ENCODE data around the gene TCP10L.
"Not testable (repeated sequence)": the region's sequence is repeated elsewhere in the genome, so short reads cannot be mapped to it uniquely, and the experiment has no call there.

TCP10L gene

DNA sequence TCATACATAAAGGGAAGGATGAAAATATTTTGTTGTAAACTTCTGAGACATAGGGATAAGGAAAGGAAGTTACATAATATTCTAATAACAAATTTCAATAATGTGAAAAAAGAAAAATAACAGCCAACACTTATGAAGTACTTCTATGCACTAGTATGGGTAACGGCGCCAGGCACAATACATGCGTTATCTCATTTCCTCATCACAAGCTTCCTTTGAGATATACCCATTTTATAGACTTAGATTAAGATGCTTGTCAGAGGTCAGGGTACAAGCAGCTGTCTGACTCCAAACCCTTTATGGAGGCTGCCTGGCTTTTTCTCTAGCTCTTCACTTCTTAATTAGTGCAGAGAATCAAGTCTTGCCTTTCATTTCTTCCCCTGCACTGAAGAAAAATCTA lies 41.3 kb downstream of the TCP10L start:
- H3K27ac ChIP-seq (ENCODE audit: low read depth, low read length), result no peak overlapping the region
- H3K27me3 ChIP-seq (ENCODE audit: control insufficient read depth in 5 of 5, insufficient read depth in 4 of 5, low read length in 5 of 5), result peaks cover 0 to 3% (median 0%) of the 10 kb centered on the region in 5 donors
- H3K4me3 ChIP-seq (ENCODE audit: low read depth in 1 of 5, low read length in 5 of 5), result no peak overlapping the region
- no peaks in the 10 kb centered on the region for H3K36me3 ChIP-seq (ENCODE audit: control insufficient read depth in 5 of 5, insufficient read depth in 5 of 5, low read length in 5 of 5)
- H3K9ac ChIP-seq (ENCODE audit: low read length in 5 of 5), result no peak overlapping the region
- H3K4me1 ChIP-seq (ENCODE audit: control insufficient read depth in 5 of 5, insufficient read depth in 5 of 5, low read length in 5 of 5), result peaks cover 0 to 3% (median 0%) of the 10 kb centered on the region in 5 donors
- no peaks in the 10 kb centered on the region for H3K9me3 ChIP-seq (ENCODE audit: control insufficient read depth in 5 of 5, low read length in 5 of 5)

GRCh38 chr21:32543056-32543455 lies 42.3 kb downstream of the TCP10L start:
- H3K27ac ChIP-seq (ENCODE audit: low read depth, low read length); H3K36me3 ChIP-seq (ENCODE audit: control insufficient read depth in 5 of 5, insufficient read depth in 5 of 5, low read length in 5 of 5); H3K4me1 ChIP-seq (ENCODE audit: control insufficient read depth in 5 of 5, insufficient read depth in 5 of 5, low read length in 5 of 5); H3K4me3 ChIP-seq (ENCODE audit: low read depth in 1 of 5, low read length in 5 of 5); H3K9me3 ChIP-seq (ENCODE audit: control insufficient read depth in 5 of 5, low read length in 5 of 5); H3K27me3 ChIP-seq (ENCODE audit: control insufficient read depth in 5 of 5, insufficient read depth in 4 of 5, low read length in 5 of 5); H3K9ac ChIP-seq (ENCODE audit: low read length in 5 of 5): not testable (repeated sequence)

- H3K4me3 ChIP-seq (ENCODE audit: low read depth in 1 of 5, low read length in 5 of 5), result no peak overlapping the region
- peaks cover 0 to 3% (median 0%) of the 10 kb centered on the region in 5 donors for H3K4me1 ChIP-seq (ENCODE audit: control insufficient read depth in 5 of 5, insufficient read depth in 5 of 5, low read length in 5 of 5)
- H3K27ac ChIP-seq (ENCODE audit: low read depth, low read length), result no peak overlapping the region
- no peaks in the 10 kb centered on the region for H3K9me3 ChIP-seq (ENCODE audit: control insufficient read depth in 5 of 5, low read length in 5 of 5)
- H3K36me3 ChIP-seq (ENCODE audit: control insufficient read depth in 5 of 5, insufficient read depth in 5 of 5, low read length in 5 of 5), result no peaks in the 10 kb centered on the region
- peaks cover 0 to 3% (median 0%) of the 10 kb centered on the region in 5 donors for H3K27me3 ChIP-seq (ENCODE audit: control insufficient read depth in 5 of 5, insufficient read depth in 4 of 5, low read length in 5 of 5)
- H3K9ac ChIP-seq (ENCODE audit: low read length in 5 of 5), result no peak overlapping the region
Measured at GRCh38 chr21:32539378-32539777, 45.9 kb downstream of the TCP10L start.

GRCh38 chr21:32538147-32538792 lies 47.1 kb downstream of the TCP10L start:
- Histone ChIP-seq H3K9me3 (ENCODE audit: control insufficient read depth in 5 of 5, low read length in 5 of 5) (no peaks in the 10 kb centered on the region), H3K27ac (ENCODE audit: low read depth, low read length) (no peak overlapping the region), H3K27me3 (ENCODE audit: control insufficient read depth in 5 of 5, insufficient read depth in 4 of 5, low read length in 5 of 5) (peaks cover 0 to 3% (median 0%) of the 10 kb centered on the region in 5 donors), H3K36me3 (ENCODE audit: control insufficient read depth in 5 of 5, insufficient read depth in 5 of 5, low read length in 5 of 5) (peaks cover 0 to 2% (median 0%) of the 10 kb centered on the region in 5 donors), H3K4me3 (ENCODE audit: low read depth in 1 of 5, low read length in 5 of 5) (no peak overlapping the region), H3K9ac (ENCODE audit: low read length in 5 of 5) (no peak overlapping the region), H3K4me1 (ENCODE audit: control insufficient read depth in 5 of 5, insufficient read depth in 5 of 5, low read length in 5 of 5) (no peaks in the 10 kb centered on the region)

GRCh38 chr21:32537569-32537881 lies 47.8 kb downstream of the TCP10L start:
- H3K9me3 ChIP-seq (ENCODE audit: control insufficient read depth in 5 of 5, low read length in 5 of 5), result no peaks in the 10 kb centered on the region
- H3K27me3 ChIP-seq (ENCODE audit: control insufficient read depth in 5 of 5, insufficient read depth in 4 of 5, low read length in 5 of 5), result peaks cover 0 to 3% (median 0%) of the 10 kb centered on the region in 5 donors
- no peak overlapping the region for H3K27ac ChIP-seq (ENCODE audit: low read depth, low read length)
- H3K36me3 ChIP-seq (ENCODE audit: control insufficient read depth in 5 of 5, insufficient read depth in 5 of 5, low read length in 5 of 5), result peaks cover 0 to 5% (median 0%) of the 10 kb centered on the region in 5 donors
- no peak overlapping the region for H3K4me3 ChIP-seq (ENCODE audit: low read depth in 1 of 5, low read length in 5 of 5)
- H3K9ac ChIP-seq (ENCODE audit: low read length in 5 of 5), result no peak overlapping the region
- no peaks in the 10 kb centered on the region for H3K4me1 ChIP-seq (ENCODE audit: control insufficient read depth in 5 of 5, insufficient read depth in 5 of 5, low read length in 5 of 5)

DNA sequence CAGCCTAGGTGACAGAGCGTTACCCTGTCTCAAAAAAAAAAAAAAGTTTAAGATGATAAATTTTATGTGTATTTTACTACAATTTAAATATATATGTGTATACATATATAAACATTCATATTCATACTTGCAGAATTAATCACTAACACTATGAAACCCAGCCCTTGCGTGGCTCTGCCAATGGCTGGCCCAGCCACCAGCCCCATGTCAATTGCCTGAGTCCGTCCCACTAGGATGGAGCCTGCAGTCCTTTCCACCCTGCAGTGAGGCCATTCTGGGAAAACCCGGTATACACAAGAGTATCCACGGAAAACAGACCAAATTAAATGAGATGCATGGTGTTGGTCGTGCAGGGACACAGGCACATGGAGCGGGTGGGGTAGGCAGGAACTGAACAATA lies 49.7 kb downstream of the TCP10L start:
- Histone ChIP-seq H3K4me1 (ENCODE audit: control insufficient read depth in 5 of 5, insufficient read depth in 5 of 5, low read length in 5 of 5) (peaks cover 0 to under 1% (median 0%) of the 10 kb centered on the region in 5 donors), H3K27ac (ENCODE audit: low read depth, low read length) (no peak overlapping the region), H3K36me3 (ENCODE audit: control insufficient read depth in 5 of 5, insufficient read depth in 5 of 5, low read length in 5 of 5) (peaks cover 0 to 5% (median 0%) of the 10 kb centered on the region in 5 donors), H3K27me3 (ENCODE audit: control insufficient read depth in 5 of 5, insufficient read depth in 4 of 5, low read length in 5 of 5) (peaks cover 0 to 3% (median 0%) of the 10 kb centered on the region in 5 donors), H3K9me3 (ENCODE audit: control insufficient read depth in 5 of 5, low read length in 5 of 5) (no peaks in the 10 kb centered on the region), H3K9ac (ENCODE audit: low read length in 5 of 5) (no peak overlapping the region), H3K4me3 (ENCODE audit: low read depth in 1 of 5, low read length in 5 of 5) (no peak overlapping the region)

DNA sequence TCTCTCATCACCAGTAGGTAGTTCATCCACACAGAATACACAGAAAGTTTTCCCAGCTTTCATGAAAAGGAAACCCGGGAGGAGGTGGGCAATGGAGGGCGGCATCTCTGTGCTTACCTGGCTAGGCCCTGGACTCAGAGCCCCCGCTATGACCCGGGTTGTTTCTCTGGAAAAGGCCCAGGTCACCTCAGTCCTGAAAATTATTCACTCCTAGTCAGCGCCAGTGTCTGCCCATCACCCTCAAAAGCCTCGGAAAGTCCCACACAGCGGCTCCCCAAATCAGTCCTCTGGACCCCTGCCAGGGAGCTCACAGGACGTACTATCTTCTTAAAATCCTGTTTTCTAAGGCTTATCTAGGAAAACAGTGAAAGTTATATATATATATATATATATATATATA lies 51.2 kb downstream of the TCP10L start:
- H3K27me3 ChIP-seq (ENCODE audit: control insufficient read depth in 5 of 5, insufficient read depth in 4 of 5, low read length in 5 of 5), result no peaks in the 10 kb centered on the region
- no peak overlapping the region for H3K9ac ChIP-seq (ENCODE audit: low read length in 5 of 5)
- no peak overlapping the region for H3K27ac ChIP-seq (ENCODE audit: low read depth, low read length)
- H3K9me3 ChIP-seq (ENCODE audit: control insufficient read depth in 5 of 5, low read length in 5 of 5), result no peaks in the 10 kb centered on the region
- peaks cover 0 to 1% (median 0%) of the 10 kb centered on the region in 5 donors for H3K4me1 ChIP-seq (ENCODE audit: control insufficient read depth in 5 of 5, insufficient read depth in 5 of 5, low read length in 5 of 5)
- H3K4me3 ChIP-seq (ENCODE audit: low read depth in 1 of 5, low read length in 5 of 5), result no peak overlapping the region
- H3K36me3 ChIP-seq (ENCODE audit: control insufficient read depth in 5 of 5, insufficient read depth in 5 of 5, low read length in 5 of 5), result peaks cover 0 to 5% (median 0%) of the 10 kb centered on the region in 5 donors

DNA sequence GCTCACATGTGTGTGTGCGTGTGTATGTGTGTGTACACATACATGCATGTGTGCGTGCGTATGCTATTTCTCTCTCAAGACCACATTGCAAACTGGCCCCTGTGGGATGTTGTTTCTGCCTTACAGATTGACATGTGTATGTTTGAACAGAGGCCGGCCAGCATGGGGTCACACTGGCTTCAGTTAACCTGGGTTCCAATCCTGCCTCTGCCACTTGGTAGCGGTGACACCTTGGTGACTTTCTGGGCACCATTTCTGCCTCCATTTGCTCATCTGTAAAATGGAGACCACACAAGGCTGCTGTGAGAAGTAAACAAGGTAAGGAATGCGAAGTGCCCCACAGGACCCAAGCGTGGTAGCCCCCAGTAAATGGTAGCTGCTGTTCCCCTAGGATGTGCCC lies 51.7 kb downstream of the TCP10L start:
- Histone ChIP-seq H3K27ac (ENCODE audit: low read depth, low read length) (no peak overlapping the region), H3K9ac (ENCODE audit: low read length in 5 of 5) (no peak overlapping the region)

GRCh38 chr21:32533053-32533452 lies 52.3 kb downstream of the TCP10L start:
- Histone ChIP-seq H3K4me3 (ENCODE audit: low read depth in 1 of 5, low read length in 5 of 5) (no peak overlapping the region), H3K9me3 (ENCODE audit: control insufficient read depth in 5 of 5, low read length in 5 of 5) (no peaks in the 10 kb centered on the region), H3K36me3 (ENCODE audit: control insufficient read depth in 5 of 5, insufficient read depth in 5 of 5, low read length in 5 of 5) (peaks cover 0 to 5% (median 0%) of the 10 kb centered on the region in 5 donors), H3K27me3 (ENCODE audit: control insufficient read depth in 5 of 5, insufficient read depth in 4 of 5, low read length in 5 of 5) (no peaks in the 10 kb centered on the region), H3K4me1 (ENCODE audit: control insufficient read depth in 5 of 5, insufficient read depth in 5 of 5, low read length in 5 of 5) (peaks cover 0 to 1% (median 0%) of the 10 kb centered on the region in 5 donors), H3K9ac (ENCODE audit: low read length in 5 of 5) (no peak overlapping the region), H3K27ac (ENCODE audit: low read depth, low read length) (no peak overlapping the region)

More for the DNA sequence above, 51.7 kb downstream of the TCP10L start:
- H3K9me3 ChIP-seq (ENCODE audit: control insufficient read depth in 5 of 5, low read length in 5 of 5), result no peaks in the 10 kb centered on the region
- no peaks in the 10 kb centered on the region for H3K27me3 ChIP-seq (ENCODE audit: control insufficient read depth in 5 of 5, insufficient read depth in 4 of 5, low read length in 5 of 5)
- H3K4me3 ChIP-seq (ENCODE audit: low read depth in 1 of 5, low read length in 5 of 5), result no peak overlapping the region
- H3K4me1 ChIP-seq (ENCODE audit: control insufficient read depth in 5 of 5, insufficient read depth in 5 of 5, low read length in 5 of 5), result peaks cover 0 to 1% (median 0%) of the 10 kb centered on the region in 5 donors
- H3K36me3 ChIP-seq (ENCODE audit: control insufficient read depth in 5 of 5, insufficient read depth in 5 of 5, low read length in 5 of 5), result peaks cover 0 to 5% (median 0%) of the 10 kb centered on the region in 5 donors

GRCh38 chr21:32532636-32533035 lies 52.7 kb downstream of the TCP10L start:
- Histone ChIP-seq H3K9ac (ENCODE audit: low read length in 5 of 5) (no peak overlapping the region), H3K4me1 (ENCODE audit: control insufficient read depth in 5 of 5, insufficient read depth in 5 of 5, low read length in 5 of 5) (peaks cover 0 to 1% (median 0%) of the 10 kb centered on the region in 5 donors), H3K9me3 (ENCODE audit: control insufficient read depth in 5 of 5, low read length in 5 of 5) (no peaks in the 10 kb centered on the region), H3K27me3 (ENCODE audit: control insufficient read depth in 5 of 5, insufficient read depth in 4 of 5, low read length in 5 of 5) (no peaks in the 10 kb centered on the region), H3K4me3 (ENCODE audit: low read depth in 1 of 5, low read length in 5 of 5) (no peak overlapping the region), H3K36me3 (ENCODE audit: control insufficient read depth in 5 of 5, insufficient read depth in 5 of 5, low read length in 5 of 5) (peaks cover 0 to 5% (median 0%) of the 10 kb centered on the region in 5 donors), H3K27ac (ENCODE audit: low read depth, low read length) (no peak overlapping the region)

Measured in subcutaneous abdominal adipose tissue (tissue), 5 donors.